ENCODE measurements around the gene RPRD2.

Gene RPRD2

GRCh38 chr1:150516050-150516591, 152.2 kb downstream of the RPRD2 start:
- no peak for DNase-seq

- DNase-seq, result no peak
These were observed 152.7 kb downstream of the RPRD2 start for GRCh38 chr1:150516616-150517015.

- no peak for DNase-seq
These were observed 157.4 kb downstream of the RPRD2 start for GRCh38 chr1:150521196-150521968.

GRCh38 chr1:150525348-150525747, 161.4 kb downstream of the RPRD2 start:
- DNase-seq, result no peak
